ENCODE measurements around the gene C16orf54. TPM values are rescaled to one million over a fixed set of nuclear protein-coding genes. Genes with fewer than 3 reads are reported as not detected.

The C16orf54 gene
- total and polyA plus RNA-seq, 10 of the 15 experiments (the other 5 are each of a cell fraction or from before 2014, with no cell fraction given) = 2.1 to 13.3 (median 5.4) TPM

- Histone ChIP-seq H3K79me2 (ENCODE audit: control insufficient read depth, insufficient read depth, low read length) (no peaks in the 10 kb centered on the region), H3K27ac (ENCODE audit: control insufficient read depth, insufficient read depth) (no peak overlapping the region), H2AFZ (ENCODE audit: control insufficient read depth, low read depth, low read length) (no peak overlapping the region), H3K9me3 (replicated peaks; ENCODE audit: control insufficient read depth, insufficient read depth, low read length) (no peaks in the 10 kb centered on the region), H3K4me2 (ENCODE audit: control insufficient read depth, insufficient read depth) (no peak overlapping the region), H3K9ac (ENCODE audit: control insufficient read depth, insufficient read depth, low read length) (no peak overlapping the region), H3K27me3 (replicated peaks in 1 of 2; ENCODE audit: control insufficient read depth in 2 of 2, insufficient read depth in 2 of 2, low read length in 1 of 2) (no peaks in the 10 kb centered on the region), H3K36me3 (ENCODE audit: control insufficient read depth in 2 of 2, insufficient read depth in 2 of 2, low read length in 1 of 2) (no peaks in the 10 kb centered on the region), H3K4me3 (no peak overlapping the region), H4K20me1 (ENCODE audit: control insufficient read depth, insufficient read depth) (no peaks in the 10 kb centered on the region), H3K4me1 (ENCODE audit: control insufficient read depth, insufficient read depth, low read length) (no peaks in the 10 kb centered on the region)
- 56% methylated on average over 4 of the region's 4 CpGs for WGBS (ENCODE audit: insufficient coverage, insufficient replicate concordance, low lambda C conversion rate, missing lambda C conversion rate)
- ATAC-seq (no peak), DNase-seq (ENCODE audit: low read depth, low spot score) (no peak), FAIRE-seq (no peak)
- in situ Hi-C loops (cut with MboI) (no loop called here), intact Hi-C loops (cut with micrococcal nuclease; ENCODE audit: unreplicated experiment) (no loop called here)
- ChIA-PET SMC1A (ENCODE audit: uncharacterized antibody, unreplicated experiment) (no interaction called here), POLR2A (no interaction called here), CTCF (no interaction called here), RAD21 (ENCODE audit: unreplicated experiment) (no interaction called here)
- BruUV-seq (replicated peaks) = no TSS peak
- no peak for TF ChIP-seq MAX (IDR thresholded peaks at IDR 0.05; ENCODE audit: low read depth, low read length)
- TF ChIP-seq ZZZ3 (IDR thresholded peaks at IDR 0.05; ENCODE audit: control insufficient read depth, insufficient read length, low read depth) = no peak
- TF ChIP-seq STAT1 (conservative IDR thresholded peaks at IDR 0.05) = no peak
- TF ChIP-seq BCL11A (IDR thresholded peaks at IDR 0.05; ENCODE audit: low read depth, low read length) = no peak
- TF ChIP-seq CREM (IDR thresholded peaks at IDR 0.05; ENCODE audit: low read depth) = no peak
- no peak for TF ChIP-seq RCOR1 (conservative IDR thresholded peaks at IDR 0.05; ENCODE audit: low read depth, low read length)
- no peak for TF ChIP-seq SMC3 (IDR thresholded peaks at IDR 0.05; ENCODE audit: borderline replicate concordance, low read length)
- no peak for TF ChIP-seq USF2 (IDR thresholded peaks at IDR 0.05; ENCODE audit: borderline replicate concordance, low read depth, low read length)
- no peak for TF ChIP-seq SKIL (IDR thresholded peaks at IDR 0.05; ENCODE audit: low read depth, poor library complexity, severe bottlenecking)
- no peak for TF ChIP-seq NR2C1 (IDR thresholded peaks at IDR 0.05)
- no peak for TF ChIP-seq EP300 (IDR thresholded peaks at IDR 0.05; ENCODE audit: borderline replicate concordance in 1 of 2, control insufficient read depth in 1 of 2, low read depth in 2 of 2, low read length in 2 of 2)
- TF ChIP-seq POLR2AphosphoS2 (IDR thresholded peaks at IDR 0.05; ENCODE audit: low read depth, low read length) = no peak
- TF ChIP-seq DPF2 (IDR thresholded peaks at IDR 0.05) = no peak
- no peak for TF ChIP-seq PBX3 (IDR thresholded peaks at IDR 0.05; ENCODE audit: insufficient replicate concordance, low read depth, low read length)
- TF ChIP-seq CREB1 (IDR thresholded peaks at IDR 0.05; ENCODE audit: low read depth) = no peak
- TF ChIP-seq ZNF24 (IDR thresholded peaks at IDR 0.05) = no peak
- no peak for TF ChIP-seq ATF3 (IDR thresholded peaks at IDR 0.05; ENCODE audit: borderline replicate concordance, extremely low read depth, low read depth, low read length)
Measured at GRCh38 chr16:29775742-29776408, 30.1 kb upstream of the C16orf54 start.

All from GM12878 (cell line).